Tibial nerve (tissue), 4 donors: ENCODE measurements around the gene PLB1. TPM values are rescaled to one million over a fixed set of nuclear protein-coding genes. Genes with fewer than 3 reads are reported as not detected.

Source experiments
- DNase-seq, 2 donors: peaks; one replicate each; pipeline ENCODE4 v3.0.0-alpha.2; 2019; ENCODE audit warnings: low spot score in 2 of 2
- H3K27ac ChIP-seq, 4 donors: fragments of 200-600 bp; sonication (generic) in 3 of 4; one replicate each; pipeline ENCODE4 v1.5.1; 2017 to 2019; ENCODE audit warnings: mild to moderate bottlenecking in 1 of 4
- H3K27me3 ChIP-seq, 2 donors: fragments of 200-600 bp; sonication (generic) in 1 of 2; one replicate each; pipeline versions ENCODE4 v1.5.1 to v1.6.0; 2017 to 2019
- H3K36me3 ChIP-seq, 3 donors: fragments of 200-600 bp; sonication (generic); one replicate each; pipeline ENCODE4 v1.5.1; 2018 to 2019
- H3K4me1 ChIP-seq, 4 donors: fragments of 200-600 bp; sonication (generic) in 3 of 4; one replicate each; pipeline ENCODE4 v1.5.1; 2017 to 2019
- H3K4me3 ChIP-seq, 4 donors: fragments of 200-600 bp; sonication (generic) in 3 of 4; one replicate each; pipeline ENCODE4 v1.5.1; 2017 to 2019; ENCODE audit warnings: mild to moderate bottlenecking in 1 of 4, moderate library complexity in 1 of 4
- H3K9me3 ChIP-seq, 4 donors: fragments of 200-600 bp; sonication (generic) in 3 of 4; one replicate each; pipeline ENCODE4 v1.5.1; 2017 to 2019
- CTCF ChIP-seq, 5 experiments: fragments of 200-600 bp in 3 of 5; fragments of 450-650 bp in 2 of 5; sonication (generic) in 3 of 5; IDR thresholded peaks; one replicate each; pipeline ENCODE4 v1.5.1; 2016 to 2019; ENCODE audit warnings: antibody characterized with exemption in 5 of 5, mild to moderate bottlenecking in 3 of 5, moderate library complexity in 2 of 5
- EP300 ChIP-seq, 2 donors: sonication (generic); formaldehyde crosslinking; IDR thresholded peaks; one replicate each; pipeline ENCODE4 v1.6.1; 2017; ENCODE audit warnings: antibody characterized with exemption in 2 of 2, mild to moderate bottlenecking in 1 of 2
- POLR2A ChIP-seq, 2 donors: fragments of 450-650 bp; IDR thresholded peaks; one replicate each; pipeline ENCODE4 v1.6.1; 2017; ENCODE audit warnings: antibody characterized with exemption in 2 of 2, mild to moderate bottlenecking in 2 of 2, moderate library complexity in 2 of 2
- WGBS, 2 donors: methylation state at CpG; one replicate each; pipeline ENCODE4 v1.1.5; 2018; 5-methylcytosine and 5-hydroxymethylcytosine counted together
- total RNA-seq, 4 donors: library from RNA; depleted of rRNA; stranded (reverse); fragments of >200 nt; gene quantifications; one replicate each; pipeline ENCODE4 v1.1.0, GENCODE V29; 2016

The PLB1 gene
- total RNA-seq, 4 donors from 2014 or later = 1.7 to 8.4 (median 4.7) TPM

DNA sequence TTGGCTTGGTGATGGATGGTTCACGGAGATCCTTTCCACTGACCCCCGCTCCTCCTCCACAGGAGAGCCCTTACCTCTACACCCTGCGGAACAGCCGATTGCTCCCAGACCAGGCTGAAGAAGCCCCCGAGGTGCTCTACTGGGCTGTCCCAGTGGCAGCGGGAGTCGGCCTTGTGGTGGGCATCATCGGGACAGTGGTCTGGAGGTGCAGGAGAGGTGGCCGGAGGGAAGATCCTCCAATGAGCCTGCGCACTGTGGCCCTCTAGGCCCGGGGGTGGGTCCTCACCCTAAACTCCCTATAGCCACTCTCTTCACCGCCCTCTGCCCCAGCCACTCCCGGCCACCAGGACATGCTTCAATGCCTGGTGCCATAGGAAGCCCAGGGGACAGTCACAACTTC, 146.9 kb downstream of the PLB1 start:
- WGBS, 2 donors = 94 to 97% methylated on average over 12 to 13 of the region's 13 CpGs
- Histone ChIP-seq H3K4me3 (no peak overlapping the region), H3K9me3 (no peaks in the 10 kb centered on the region), H3K27ac (no peak overlapping the region), H3K36me3 (no peaks in the 10 kb centered on the region), H3K27me3 (no peaks in the 10 kb centered on the region), H3K4me1 (peaks cover 0 to 7% (median 1%) of the 10 kb centered on the region in 4 donors)
- DNase-seq = no peak
- TF ChIP-seq POLR2A (IDR thresholded peaks at IDR 0.05) (no peak), EP300 (IDR thresholded peaks at IDR 0.05) (no peak), CTCF (IDR thresholded peaks at IDR 0.05) (no peak)

GRCh38 chr2:28643327-28643726, 147.5 kb downstream of the PLB1 start:
- Histone ChIP-seq H3K27me3 (no peaks in the 10 kb centered on the region), H3K9me3 (no peaks in the 10 kb centered on the region), H3K27ac (no peak overlapping the region), H3K4me1 (peaks cover 0 to 7% (median 0%) of the 10 kb centered on the region in 4 donors), H3K36me3 (no peaks in the 10 kb centered on the region), H3K4me3 (no peak overlapping the region)
- TF ChIP-seq CTCF (IDR thresholded peaks at IDR 0.05) (no peak), EP300 (IDR thresholded peaks at IDR 0.05) (no peak), POLR2A (IDR thresholded peaks at IDR 0.05) (no peak)
- no peak for DNase-seq
- 89 to 91% methylated on average over 6 of the region's 6 CpGs for WGBS, 2 donors

DNA sequence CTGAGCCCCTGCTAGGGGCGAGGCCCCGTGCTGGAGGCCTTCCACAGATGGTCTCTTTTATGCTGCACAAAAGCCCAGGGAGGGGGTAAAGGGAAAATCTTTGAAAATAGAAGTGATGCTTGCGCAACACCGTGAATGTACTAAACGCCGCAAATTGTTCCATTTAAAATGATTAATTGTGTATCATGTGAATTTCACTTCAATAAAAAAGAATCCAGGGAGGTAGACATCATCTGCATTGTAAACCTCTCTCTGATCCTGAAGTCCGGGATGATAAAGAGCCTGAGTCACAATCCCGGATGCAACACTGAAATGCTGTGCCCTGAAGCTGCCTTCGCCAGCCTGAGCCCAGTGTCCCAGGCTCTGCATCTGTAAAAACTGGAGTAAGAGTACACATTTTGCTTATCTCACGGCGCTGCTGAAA, 148.1 kb downstream of the PLB1 start:
- H3K4me3 ChIP-seq = no peak overlapping the region
- no peaks in the 10 kb centered on the region for H3K36me3 ChIP-seq
- H3K9me3 ChIP-seq = no peaks in the 10 kb centered on the region
- H3K27me3 ChIP-seq = no peaks in the 10 kb centered on the region
- 71 to 75% methylated on average over 11 of the region's 11 CpGs for WGBS, 2 donors
- no peak overlapping the region for H3K27ac ChIP-seq
- TF ChIP-seq CTCF (IDR thresholded peaks at IDR 0.05) (no peak), POLR2A (IDR thresholded peaks at IDR 0.05) (no peak), EP300 (IDR thresholded peaks at IDR 0.05) (no peak)
- peaks cover 0 to 7% (median 0%) of the 10 kb centered on the region in 4 donors for H3K4me1 ChIP-seq
- no peak for DNase-seq

GRCh38 chr2:28644760-28645159, 148.9 kb downstream of the PLB1 start:
- Histone ChIP-seq H3K36me3 (no peaks in the 10 kb centered on the region), H3K9me3 (no peaks in the 10 kb centered on the region), H3K27ac (no peak overlapping the region), H3K4me1 (peaks cover 0 to 7% (median 0%) of the 10 kb centered on the region in 4 donors), H3K27me3 (no peaks in the 10 kb centered on the region), H3K4me3 (no peak overlapping the region)
- 68 to 86% methylated on average over 7 of the region's 7 CpGs for WGBS, 2 donors
- no peak for DNase-seq
- TF ChIP-seq CTCF (IDR thresholded peaks at IDR 0.05) (no peak), POLR2A (IDR thresholded peaks at IDR 0.05) (no peak), EP300 (IDR thresholded peaks at IDR 0.05) (no peak)

DNA sequence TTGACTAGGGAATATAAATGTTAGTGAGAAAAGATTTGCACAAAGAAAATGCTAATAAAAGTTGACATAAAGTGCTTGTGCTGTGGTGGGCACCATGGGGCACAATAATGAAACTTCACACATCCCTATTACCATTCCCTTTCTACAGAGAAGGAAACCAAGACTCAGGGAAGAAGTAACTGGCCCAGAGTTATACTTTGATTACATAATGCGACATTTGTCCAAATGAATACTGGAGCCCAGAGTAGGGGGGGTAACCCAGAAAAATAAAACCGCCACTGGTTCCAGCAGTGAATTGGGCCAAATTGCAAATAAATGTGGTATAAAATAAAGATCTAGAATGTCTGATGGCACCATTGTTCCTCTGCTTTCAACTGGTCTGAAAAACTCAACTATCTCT, 149.7 kb downstream of the PLB1 start:
- peaks cover 0 to 7% (median 0%) of the 10 kb centered on the region in 4 donors for H3K4me1 ChIP-seq
- H3K4me3 ChIP-seq = no peak overlapping the region
- H3K36me3 ChIP-seq = no peaks in the 10 kb centered on the region
- no peak for DNase-seq
- no peaks in the 10 kb centered on the region for H3K9me3 ChIP-seq
- WGBS, 2 donors = 75 to 81% methylated on average over 2 of the region's 2 CpGs
- H3K27ac ChIP-seq = no peak overlapping the region
- no peaks in the 10 kb centered on the region for H3K27me3 ChIP-seq
- TF ChIP-seq CTCF (IDR thresholded peaks at IDR 0.05) = no peak
- no peak for TF ChIP-seq POLR2A (IDR thresholded peaks at IDR 0.05)
- no peak for TF ChIP-seq EP300 (IDR thresholded peaks at IDR 0.05)
